Measurements from ENCODE around the gene ARMC7. TPM values are rescaled to one million over a fixed set of nuclear protein-coding genes. Genes with fewer than 3 reads are reported as not detected.

Gene ARMC7
- total RNA-seq, 3 donors from 2014 or later (not counting 1 experiment from before 2014, with no cell fraction given): 9.3 to 18.6 (median 11.3) TPM

DNA sequence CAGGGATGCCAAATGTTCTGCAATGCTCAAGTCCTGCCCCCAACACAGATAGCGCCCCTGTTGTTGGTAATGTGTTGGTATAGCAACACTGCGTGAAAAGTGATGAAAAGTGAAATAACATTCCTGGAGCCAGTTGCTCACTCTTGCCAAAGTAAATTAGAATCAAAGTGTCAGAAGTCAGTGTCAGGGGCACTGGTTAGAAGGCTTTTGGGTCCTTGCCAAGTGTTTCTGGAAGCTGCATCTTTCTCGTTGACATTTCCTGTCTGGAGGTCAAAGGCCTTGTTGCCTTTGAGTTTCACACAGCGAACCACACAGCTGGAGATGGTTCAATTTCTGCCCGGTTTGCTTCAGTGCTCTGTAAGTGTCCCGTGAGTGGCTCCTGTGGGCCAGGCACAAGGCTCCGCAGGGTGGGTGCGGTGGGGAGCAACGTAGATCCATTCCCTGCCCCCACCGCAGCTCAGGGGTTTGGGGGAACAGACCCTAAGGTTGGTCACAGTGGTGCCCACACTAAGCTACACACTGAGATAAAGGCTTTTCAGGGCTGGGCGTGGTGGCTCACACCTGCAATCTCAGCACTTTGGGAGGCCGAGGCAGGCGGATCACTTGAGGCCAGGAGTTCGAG lies 25.6 kb upstream of the ARMC7 start:
- Histone ChIP-seq H3K27me3 (ENCODE audit: control insufficient read depth, insufficient read depth, low read length) (no peaks in the 10 kb centered on the region), H3K27ac (ENCODE audit: low read length) (no peak overlapping the region), H3K36me3 (ENCODE audit: control insufficient read depth, insufficient read depth, low read length) (no peaks in the 10 kb centered on the region), H3K9me3 (ENCODE audit: control insufficient read depth, insufficient read depth, low read length) (no peaks in the 10 kb centered on the region), H3K4me3 (ENCODE audit: low read length) (no peak overlapping the region), H3K4me1 (ENCODE audit: control insufficient read depth, insufficient read depth, low read length) (peaks cover 27% of the 10 kb centered on the region)
- no peaks in the 10 kb centered on the region for H3K36me3 Mint-ChIP-seq
- TF ChIP-seq, protein P1, sequence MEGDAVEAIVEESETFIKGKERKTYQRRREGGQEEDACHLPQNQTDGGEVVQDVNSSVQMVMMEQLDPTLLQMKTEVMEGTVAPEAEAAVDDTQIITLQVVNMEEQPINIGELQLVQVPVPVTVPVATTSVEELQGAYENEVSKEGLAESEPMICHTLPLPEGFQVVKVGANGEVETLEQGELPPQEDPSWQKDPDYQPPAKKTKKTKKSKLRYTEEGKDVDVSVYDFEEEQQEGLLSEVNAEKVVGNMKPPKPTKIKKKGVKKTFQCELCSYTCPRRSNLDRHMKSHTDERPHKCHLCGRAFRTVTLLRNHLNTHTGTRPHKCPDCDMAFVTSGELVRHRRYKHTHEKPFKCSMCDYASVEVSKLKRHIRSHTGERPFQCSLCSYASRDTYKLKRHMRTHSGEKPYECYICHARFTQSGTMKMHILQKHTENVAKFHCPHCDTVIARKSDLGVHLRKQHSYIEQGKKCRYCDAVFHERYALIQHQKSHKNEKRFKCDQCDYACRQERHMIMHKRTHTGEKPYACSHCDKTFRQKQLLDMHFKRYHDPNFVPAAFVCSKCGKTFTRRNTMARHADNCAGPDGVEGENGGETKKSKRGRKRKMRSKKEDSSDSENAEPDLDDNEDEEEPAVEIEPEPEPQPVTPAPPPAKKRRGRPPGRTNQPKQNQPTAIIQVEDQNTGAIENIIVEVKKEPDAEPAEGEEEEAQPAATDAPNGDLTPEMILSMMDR (IDR thresholded peaks at IDR 0.05): no peak
- H3K9me3 Mint-ChIP-seq: no peaks in the 10 kb centered on the region
- ATAC-seq (no peak), DNase-seq (peak in 1 of 2 donors; percentile 70)
- H3K4me3 Mint-ChIP-seq: no peak overlapping the region
- H3K27me3 Mint-ChIP-seq (ENCODE audit: low read depth in 2 of 2): no peaks in the 10 kb centered on the region
- 72% methylated on average over 14 of the region's 14 CpGs for WGBS (ENCODE audit: insufficient coverage)
- intact Hi-C loops (cut with micrococcal nuclease): no loop called here
- H3K4me1 Mint-ChIP-seq: peaks cover 0 to 5% of the 10 kb centered on the region in 2 donors
- no peak overlapping the region for H3K27ac Mint-ChIP-seq

DNA sequence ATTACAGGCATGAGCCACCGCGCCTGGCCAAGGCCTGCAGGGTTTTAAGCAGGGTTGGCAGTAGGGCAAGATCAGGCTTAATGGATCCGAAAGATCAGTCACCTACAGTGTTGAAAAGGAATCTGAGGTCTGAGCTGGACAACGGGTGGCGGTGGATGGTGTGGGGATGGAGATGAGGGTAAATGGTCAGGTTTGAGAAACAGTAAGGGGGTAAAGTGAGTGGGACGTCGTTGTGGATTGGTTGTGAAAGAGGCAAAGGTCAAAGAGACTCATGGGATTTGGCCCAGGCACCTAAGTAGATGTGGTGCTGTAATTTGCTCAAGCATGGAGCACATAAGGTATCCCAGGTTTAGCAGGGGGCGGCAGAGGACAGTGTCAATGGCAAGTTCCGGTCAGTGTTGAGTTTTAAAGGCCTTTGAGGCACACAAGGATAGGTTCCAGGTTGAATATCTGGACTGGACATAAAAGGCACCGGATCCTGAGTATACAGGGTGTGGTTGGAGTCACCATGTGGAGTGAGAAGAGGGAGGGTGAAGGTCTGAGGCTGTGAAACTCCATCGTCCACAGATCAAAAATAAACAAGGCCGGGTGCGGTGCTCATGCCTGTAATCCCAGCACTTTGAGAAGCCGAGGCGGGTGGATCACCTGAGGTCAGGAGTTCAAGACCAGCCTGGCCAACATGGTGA lies 23.1 kb upstream of the ARMC7 start:
- TF ChIP-seq, protein P1 (IDR thresholded peaks at IDR 0.05): no peak
- DNase-seq: no peak
- Mint-ChIP-seq H3K4me3 (peak overlapping the region; percentile 77), H3K4me1 (peaks cover 0 to 22% of the 10 kb centered on the region in 2 donors), H3K27me3 (ENCODE audit: low read depth in 2 of 2) (no peaks in the 10 kb centered on the region), H3K9me3 (no peaks in the 10 kb centered on the region), H3K27ac (peak overlapping the region in 1 of 2 donors; percentile 86), H3K36me3 (no peaks in the 10 kb centered on the region)
- H3K36me3 ChIP-seq (ENCODE audit: control insufficient read depth, insufficient read depth, low read length): no peaks in the 10 kb centered on the region
- no peaks in the 10 kb centered on the region for H3K9me3 ChIP-seq (ENCODE audit: control insufficient read depth, insufficient read depth, low read length)
- intact Hi-C loops (cut with micrococcal nuclease): no loop called here
- H3K4me3 ChIP-seq (ENCODE audit: low read length): no peak overlapping the region
- H3K27ac ChIP-seq (ENCODE audit: low read length): no peak overlapping the region
- 89% methylated on average over 15 of the region's 15 CpGs for WGBS (ENCODE audit: insufficient coverage)
- H3K4me1 ChIP-seq (ENCODE audit: control insufficient read depth, insufficient read depth, low read length): peaks cover 21% of the 10 kb centered on the region
- no peak for ATAC-seq
- no peaks in the 10 kb centered on the region for H3K27me3 ChIP-seq (ENCODE audit: control insufficient read depth, insufficient read depth, low read length)

DNA sequence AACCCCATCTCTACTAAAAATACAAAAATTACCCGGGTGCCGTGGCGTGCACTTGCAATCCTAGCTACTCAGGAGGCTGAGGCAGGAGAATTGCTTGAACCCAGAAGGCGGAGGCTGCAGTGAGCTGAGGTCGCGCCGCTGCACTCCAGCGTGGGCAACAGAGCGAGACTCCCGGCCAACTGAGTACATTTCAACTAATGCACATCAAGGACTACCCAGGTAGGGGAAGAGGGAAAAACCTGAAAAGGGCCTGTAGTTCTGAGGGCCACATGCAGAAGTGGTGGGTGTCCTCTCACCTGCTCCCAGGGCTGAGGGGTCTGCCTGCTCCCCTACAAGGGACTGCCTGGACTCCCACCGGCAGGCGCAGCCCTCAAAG lies 22.6 kb upstream of the ARMC7 start:
- Histone ChIP-seq H3K4me1 (ENCODE audit: control insufficient read depth, insufficient read depth, low read length) (peaks cover 23% of the 10 kb centered on the region), H3K27me3 (ENCODE audit: control insufficient read depth, insufficient read depth, low read length) (no peaks in the 10 kb centered on the region), H3K36me3 (ENCODE audit: control insufficient read depth, insufficient read depth, low read length) (no peaks in the 10 kb centered on the region), H3K4me3 (ENCODE audit: low read length) (peak overlapping the region; percentile 40), H3K9me3 (ENCODE audit: control insufficient read depth, insufficient read depth, low read length) (no peaks in the 10 kb centered on the region), H3K27ac (ENCODE audit: low read length) (no peak overlapping the region)
- Mint-ChIP-seq H3K4me1 (peaks cover 0 to 27% of the 10 kb centered on the region in 2 donors), H3K27me3 (ENCODE audit: low read depth in 2 of 2) (no peaks in the 10 kb centered on the region), H3K4me3 (peak overlapping the region; percentile 77), H3K9me3 (no peaks in the 10 kb centered on the region), H3K36me3 (no peaks in the 10 kb centered on the region), H3K27ac (peak overlapping the region in 1 of 2 donors; percentile 86)
- ATAC-seq (no peak), DNase-seq (no peak)
- intact Hi-C loops (cut with micrococcal nuclease): no loop called here
- 81% methylated on average over 9 of the region's 12 CpGs for WGBS (ENCODE audit: insufficient coverage)
- TF ChIP-seq, protein P1 (IDR thresholded peaks at IDR 0.05): no peak
